Non-pigmented ciliary epithelial cell (primary cell): Measurements from ENCODE around the gene LUZP2.
"Not testable (repeated sequence)": the region's sequence is repeated elsewhere in the genome, so short reads cannot be mapped to it uniquely, and the experiment has no call there.

Experiments used
- DNase-seq: peaks from one replicate; pipeline ENCODE4 v3.0.0-alpha.2; 2010; ENCODE audit warnings: low read depth

Gene LUZP2

DNA sequence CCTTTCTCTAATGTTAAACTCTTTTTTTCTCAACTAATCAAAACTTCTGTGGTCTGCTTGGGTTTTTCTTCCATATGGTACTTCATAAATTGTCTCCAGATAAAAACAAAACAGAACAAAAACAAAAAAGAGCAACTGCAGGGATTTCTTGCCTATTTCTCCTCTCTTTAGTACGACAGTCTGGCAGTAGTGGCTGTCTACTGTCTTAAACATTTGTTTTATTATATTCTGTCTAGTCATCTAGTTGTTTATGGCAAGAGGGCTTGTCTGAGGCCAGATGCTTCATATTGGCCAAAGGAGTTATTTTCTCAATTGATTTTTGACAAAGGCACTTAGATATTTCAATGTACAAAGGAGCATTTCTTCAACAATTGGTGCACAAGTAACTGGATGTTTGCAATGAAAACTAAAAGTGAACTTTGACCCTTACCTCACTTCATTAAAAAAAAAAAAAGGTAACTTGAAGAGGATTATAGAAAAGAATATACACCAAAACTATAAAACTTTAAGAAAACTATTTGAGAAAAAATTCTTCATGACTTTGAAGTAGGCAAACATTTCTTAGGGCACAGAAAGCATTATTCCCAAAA lies 404.2 kb downstream of the LUZP2 start:
- DNase-seq: no peak

DNA sequence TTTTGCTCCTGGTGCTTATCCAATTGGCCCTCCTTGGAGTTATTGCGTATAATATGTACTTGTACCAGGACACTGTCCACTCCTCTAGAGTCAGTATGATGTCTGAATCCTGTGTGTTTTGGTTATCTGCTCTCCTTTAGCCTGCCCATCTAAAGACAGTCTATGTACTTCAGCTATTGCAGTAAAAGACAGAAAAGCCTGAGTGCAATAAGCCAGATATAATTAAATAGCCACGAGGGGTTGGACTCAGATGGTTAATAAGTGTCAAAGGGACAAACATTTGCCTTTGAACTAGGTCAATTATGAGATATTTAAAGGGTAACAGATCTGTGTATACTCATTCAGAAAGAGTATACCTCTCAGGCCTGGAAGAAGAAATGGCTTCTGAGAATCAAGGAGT lies 406.7 kb downstream of the LUZP2 start:
- DNase-seq: no peak

DNA sequence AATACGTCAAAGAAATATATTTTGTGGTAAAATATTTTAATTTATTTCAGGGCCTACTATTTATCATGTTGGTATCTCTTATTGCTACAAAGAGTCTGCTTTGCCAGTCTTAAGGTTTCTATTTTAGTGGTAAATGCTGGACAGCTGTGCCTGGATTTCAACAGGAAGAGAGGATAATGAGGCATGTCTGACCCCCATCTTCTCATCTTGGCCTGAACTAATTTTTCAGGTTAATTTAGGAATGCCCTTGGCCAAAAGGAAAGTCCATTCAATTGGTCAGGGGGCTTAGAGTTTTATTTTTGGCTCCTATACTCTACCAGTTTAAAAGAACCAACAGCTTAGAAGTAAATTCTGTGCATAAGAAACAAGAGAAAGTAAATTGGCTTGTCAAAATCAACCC lies 428.2 kb downstream of the LUZP2 start:
- DNase-seq: no peak

DNA sequence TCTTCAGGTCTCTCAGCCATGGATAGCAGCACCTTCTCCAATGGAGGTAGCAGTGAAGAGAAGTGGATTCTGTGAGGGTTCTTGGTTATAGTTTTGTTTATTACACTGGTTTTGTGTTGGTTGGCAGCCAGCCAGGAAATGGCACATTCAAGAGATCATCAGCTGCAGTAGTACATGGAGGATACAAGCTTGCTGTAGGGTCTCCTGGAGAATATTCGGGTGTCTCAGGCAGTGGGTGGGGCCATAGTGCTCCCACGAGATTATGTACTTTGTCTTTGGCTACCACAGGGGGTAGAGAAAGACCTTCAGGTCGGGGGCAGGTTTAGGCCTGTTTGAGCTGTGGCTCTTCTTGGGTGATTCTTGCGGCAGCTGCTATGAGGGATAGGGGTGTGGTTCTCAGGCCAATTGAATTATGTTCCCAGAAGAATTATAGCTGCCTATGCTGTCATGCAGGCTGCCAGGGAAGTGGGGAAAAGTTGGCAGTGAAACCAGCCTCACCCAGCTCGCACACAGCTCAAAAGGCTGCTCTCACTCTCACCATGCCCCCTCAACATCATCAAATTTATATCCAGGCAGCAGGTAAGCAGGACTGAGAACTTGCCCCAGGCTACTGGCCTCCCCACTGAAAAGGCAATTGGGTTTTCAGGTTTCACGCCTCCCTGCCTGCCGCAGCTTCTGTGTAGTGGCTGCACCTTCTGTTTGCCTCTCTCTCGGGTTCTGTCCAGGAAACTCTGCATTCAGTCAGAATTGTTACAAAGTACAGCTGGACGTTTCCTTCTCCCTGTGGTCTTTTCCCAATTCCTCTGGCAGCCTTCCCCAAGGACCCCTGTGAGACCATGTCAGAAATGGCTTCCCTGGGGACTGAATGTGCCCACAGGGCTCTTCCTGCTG lies 435.5 kb downstream of the LUZP2 start:
- no peak for DNase-seq

DNA sequence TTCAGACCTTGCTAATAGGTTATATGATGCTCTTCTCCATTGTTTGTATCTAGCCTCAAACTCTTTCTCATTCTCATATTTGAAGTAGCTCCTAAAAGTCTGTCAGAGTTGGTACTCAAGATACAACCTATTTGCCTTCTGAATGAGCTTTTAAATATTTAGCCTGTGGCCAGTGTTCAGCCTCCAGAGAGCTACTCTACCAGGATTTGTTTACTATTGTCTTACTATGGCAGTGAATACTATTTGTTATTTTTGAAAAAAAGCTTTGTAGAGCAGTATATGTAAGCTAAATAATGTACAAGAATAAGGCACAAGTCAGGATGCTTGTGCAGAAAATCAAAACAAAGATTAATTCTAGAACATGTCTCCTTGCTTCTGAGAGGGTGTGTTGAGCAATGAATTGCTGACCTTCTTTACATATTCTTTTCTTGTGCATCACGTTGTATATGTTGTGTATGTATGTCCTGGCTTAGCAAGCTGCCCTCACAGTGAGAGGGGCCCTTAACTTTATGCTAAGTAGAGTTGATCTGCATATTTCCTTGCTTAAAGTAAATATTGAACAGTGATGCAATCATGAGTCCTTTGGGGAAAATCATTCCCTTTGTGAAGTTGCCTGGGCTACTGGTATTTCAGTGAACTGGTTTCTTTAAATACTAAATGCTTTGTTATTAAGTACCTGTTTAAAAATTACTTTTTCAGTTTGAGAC lies 438.0 kb downstream of the LUZP2 start:
- no peak for DNase-seq

DNA sequence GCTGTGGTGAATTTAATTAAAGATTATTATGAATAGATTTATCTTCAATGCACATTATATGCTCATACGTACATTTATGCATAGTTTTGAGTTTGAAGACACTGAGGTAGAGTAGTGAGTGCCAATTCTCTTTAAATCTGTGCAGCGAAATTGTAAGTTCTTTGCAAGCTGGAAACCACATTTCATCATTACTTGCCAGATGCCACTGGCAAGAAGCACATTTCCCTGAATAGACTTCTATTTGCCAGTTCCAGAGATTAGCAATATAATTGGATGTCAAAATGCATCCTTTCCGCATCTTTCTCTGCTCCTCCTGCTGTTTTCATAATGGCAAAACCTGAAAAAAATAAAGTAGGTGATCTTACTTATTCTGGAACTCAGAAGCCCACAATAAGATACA lies 448.0 kb downstream of the LUZP2 start:
- no peak for DNase-seq

DNA sequence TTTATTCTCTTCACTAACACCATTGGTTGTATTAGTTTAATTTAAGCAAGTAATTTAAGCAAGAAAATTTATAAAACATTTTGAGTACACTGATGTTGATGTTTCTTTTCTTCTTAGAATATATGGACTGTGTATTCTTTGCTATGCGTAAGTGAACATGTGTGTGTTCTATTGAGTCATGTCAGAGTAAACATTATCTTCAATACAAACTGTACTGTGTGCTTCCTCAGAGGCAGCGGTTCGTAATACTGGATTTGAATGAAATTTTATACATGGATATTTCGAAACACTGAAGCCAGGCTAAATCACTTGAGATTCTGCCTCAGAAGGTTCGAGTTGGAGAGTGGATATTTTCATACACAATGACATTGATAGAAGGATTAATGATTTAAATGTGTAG lies 452.6 kb downstream of the LUZP2 start:
- DNase-seq: no peak

DNA sequence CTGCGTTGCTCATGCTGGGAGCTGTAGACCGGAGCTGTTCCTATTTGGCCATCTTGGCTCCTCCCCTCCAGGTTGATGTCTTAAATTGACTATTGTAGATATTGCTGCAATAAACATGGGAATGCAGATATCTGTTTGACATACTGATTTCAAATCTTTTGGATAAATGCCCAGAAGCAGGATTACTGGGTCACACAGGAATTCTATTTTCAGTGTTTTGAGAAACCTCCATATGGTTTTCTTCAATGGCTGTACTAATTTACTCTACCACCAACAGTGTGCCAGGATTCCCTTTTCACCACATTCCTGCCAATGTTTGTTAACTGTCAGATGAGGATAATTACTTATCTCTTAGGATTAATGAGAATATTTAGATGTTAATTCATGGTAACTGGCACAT lies 467.0 kb downstream of the LUZP2 start:
- DNase-seq: peak; percentile 27

DNA sequence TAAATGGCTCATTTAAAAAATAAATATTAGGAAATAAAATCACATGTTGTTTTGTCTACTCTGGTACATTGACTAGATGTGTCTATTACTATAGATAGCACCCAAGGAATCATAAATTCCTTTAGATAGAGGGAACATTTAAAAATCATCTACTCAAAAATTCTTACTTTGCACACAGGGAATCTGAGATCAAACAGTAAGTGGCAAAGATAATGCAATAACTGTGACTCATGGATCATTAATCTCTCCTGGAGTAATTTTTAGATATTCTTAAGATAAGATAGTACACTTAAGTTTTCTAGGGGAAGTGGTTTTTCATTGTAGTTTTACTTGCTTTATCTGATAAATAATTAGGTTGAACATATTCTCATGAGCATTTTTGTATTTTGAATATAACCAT lies 468.9 kb downstream of the LUZP2 start:
- DNase-seq: peak; percentile 4

DNA sequence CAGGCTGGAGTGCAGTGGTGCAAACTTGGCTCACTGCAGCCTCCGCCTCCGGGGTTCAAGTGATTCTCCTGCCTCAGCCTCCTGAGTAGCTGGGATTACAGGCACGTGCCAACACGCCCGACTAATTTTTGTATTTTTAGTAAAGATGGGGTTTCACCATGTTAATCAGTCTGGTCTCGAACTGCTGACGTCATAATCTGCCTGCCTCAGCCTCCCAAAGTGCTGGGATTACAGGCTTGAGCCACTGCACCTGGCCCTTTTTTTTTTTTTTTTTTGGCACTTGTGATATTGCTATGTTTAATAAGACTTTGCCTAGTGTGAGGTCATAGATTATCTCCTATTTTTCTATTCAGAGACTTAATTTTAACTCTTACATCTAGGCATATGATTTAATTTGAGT lies 497.1 kb downstream of the LUZP2 start:
- DNase-seq: not testable (repeated sequence)

DNA sequence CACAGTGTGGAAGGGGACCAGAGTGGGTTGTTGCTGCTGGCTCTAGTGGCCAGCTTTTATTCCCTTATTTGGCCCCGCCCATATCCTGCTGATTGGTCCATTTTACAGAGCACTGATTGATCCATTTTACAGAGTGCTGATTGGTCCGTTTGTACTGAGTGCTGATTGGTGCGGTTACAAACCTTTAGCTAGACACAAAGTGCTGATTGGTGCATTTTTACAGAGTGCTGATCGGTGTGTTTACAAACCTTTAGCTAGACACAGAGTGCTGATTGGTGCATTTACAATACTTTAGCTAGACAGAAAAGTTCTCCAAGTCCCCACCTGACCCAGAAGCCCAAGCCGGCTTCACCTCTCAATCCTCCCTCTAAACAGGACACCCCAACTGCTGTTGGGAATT lies 503.1 kb downstream of the LUZP2 start:
- DNase-seq: not testable (repeated sequence)

DNA sequence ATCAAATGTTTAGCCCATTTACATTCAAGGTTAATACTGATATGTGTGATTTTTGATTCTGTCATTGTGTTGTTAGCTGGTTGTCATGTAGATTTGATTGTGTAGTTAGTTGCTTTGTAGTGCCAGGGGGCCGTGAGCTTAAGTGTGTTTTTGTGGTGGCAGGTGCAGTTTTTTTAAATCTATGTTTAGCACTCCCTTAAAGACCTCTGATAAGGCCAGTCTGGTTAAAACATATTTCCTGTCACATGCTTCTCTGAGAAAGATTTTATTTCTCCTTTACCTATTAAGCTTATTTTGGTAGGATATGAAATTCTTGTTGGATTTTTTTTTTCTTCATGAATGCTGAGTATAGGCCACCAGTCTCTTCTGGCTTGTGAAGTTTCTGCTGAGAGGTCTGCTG lies 540.6 kb downstream of the LUZP2 start:
- DNase-seq: no peak

DNA sequence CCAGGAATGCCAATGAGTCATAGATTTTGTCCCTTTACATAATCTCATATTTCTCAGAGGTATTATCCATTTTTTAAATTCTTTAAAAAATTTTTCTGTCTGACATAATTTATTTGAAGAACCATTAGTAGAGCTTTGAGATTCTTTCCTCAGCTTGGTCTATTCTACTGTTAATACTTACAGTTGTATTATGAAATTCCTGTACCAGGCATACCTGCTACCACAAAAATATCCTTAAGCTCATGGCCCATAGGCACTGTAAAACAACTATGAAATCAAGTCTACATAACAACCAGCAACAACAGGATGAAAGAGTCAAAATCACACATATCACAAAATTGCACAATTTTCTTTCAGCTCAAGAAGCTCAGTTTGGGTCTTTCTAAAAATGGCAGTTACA lies 541.3 kb downstream of the LUZP2 start:
- DNase-seq: no peak

DNA sequence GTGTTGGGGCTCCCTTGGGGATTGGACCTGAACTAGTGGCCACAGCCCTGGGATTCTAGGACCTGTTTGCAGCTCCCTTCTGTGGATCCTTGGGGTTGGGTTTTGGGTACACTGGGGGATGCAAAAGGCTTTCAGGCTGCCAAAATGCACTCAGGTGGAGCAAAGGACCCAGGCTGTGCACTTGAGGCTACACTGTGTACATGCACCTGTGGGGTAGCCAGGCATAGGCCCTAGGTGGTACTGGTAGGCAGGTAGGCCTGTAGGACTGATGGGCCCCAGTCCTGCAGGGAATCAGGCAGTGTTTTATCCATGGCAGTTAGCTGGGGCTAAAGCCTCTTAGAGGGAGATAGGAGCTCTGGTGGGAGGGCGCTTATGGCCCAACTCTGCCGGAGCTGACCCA lies 542.3 kb downstream of the LUZP2 start:
- DNase-seq: no peak

DNA sequence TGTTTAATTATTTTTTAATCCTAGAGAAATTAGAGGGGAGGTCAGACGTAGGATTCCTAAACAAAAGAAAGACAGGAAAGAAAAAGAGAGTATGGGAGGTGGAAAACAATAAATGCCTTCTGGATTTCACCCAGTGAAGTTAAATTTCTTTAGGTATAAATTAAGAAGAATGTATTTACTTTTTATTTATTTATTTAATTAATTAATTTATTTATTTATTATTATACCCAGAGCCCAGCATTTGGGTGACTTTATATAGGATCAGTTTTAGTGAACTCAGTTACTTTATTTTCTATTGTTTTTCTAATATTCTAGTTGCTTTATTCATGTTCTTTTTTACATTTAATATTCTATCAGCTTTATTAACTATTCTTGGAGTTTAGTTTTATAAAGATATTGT lies 551.8 kb downstream of the LUZP2 start:
- no peak for DNase-seq

DNA sequence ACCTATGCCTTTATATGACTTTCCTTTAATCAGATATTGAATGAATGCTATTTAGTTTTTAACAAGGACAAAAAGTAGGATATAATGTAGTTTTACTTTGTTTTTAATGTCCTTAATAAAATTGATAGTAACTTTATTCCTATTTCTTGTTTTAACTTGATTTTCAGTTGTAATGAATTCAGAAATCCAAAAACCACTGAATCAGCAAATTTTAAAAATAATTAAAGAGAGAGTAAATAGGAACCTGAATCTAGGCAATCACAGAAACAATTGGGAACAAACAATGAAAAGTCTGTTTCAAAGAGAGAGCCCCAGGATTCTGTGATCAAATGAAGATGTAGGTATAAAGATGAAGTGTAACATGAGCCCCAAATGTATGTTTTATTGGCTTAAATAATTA lies 556.0 kb downstream of the LUZP2 start:
- DNase-seq: no peak

DNA sequence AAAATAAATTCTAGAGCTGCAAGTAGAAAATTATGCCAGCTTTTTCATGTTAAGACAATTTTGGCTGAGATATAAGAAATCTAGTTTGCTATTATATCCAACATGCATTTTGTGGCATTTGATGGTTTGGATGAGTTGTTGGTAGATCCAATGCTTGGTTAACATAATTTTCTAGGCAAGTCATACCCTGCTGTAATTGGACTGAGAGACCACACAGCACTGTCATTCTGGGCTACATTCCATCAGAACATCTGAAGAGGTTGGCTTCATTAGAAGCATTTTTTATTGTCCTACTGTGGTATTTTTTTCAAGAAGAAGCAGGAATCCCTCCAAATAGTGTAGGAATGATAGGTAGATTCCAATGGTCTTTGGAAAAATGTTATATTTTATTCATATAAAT lies 561.0 kb downstream of the LUZP2 start:
- DNase-seq: no peak

DNA sequence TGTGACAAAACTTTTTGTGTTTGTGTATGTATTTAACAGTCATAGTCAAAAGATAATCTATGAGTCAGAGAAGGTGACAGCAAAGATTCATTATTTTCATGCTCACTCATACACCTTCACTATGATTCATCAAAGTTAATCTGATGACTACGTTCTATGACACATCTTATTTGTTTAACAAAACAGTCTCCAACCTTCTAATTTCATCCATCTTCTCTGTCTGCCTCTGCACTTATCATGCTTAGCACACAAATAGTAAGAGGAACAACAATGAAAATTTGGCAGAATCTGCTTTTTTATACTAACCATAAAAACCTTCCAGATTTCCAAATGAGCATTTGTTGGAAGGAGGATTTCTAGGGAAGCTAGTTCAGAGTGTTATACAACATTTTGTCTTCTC lies 568.9 kb downstream of the LUZP2 start:
- peak; percentile 13 for DNase-seq

DNA sequence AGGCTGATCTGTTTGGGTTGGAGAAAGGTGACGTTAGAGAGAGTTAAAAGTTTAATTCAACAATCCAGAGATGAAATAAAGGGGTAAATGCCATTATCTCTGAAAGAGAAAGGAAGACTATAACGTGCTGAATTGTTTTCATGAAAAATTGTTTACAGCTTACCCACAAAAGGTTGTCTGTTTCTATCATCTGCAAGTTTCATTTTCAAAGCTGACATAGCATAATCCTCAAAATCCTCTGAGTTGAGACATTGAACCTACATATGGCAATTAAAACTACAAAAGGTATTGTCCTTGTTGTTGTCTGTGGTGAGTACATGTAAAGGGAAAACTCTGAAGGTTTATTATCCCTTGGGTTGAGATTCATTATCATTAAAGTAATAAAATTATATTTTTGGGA lies 569.9 kb downstream of the LUZP2 start:
- DNase-seq: no peak

DNA sequence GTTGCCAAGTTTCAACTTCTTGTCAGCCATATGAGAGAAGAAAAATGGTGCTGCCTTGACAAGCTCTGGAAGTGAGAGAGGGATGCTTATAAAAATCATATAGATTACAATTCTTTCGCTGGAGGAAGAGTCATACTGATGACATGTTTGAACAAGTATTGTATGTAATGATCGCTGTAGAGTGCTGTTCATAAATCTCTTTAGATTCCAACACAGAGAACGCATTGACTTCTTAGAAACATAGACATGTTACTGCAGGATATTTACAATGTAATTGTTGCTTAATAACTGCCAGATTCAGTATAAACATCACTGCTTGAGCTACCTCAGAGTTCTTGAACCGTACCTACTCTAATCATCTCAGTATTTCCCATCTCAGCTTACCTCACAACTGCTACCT lies 571.6 kb downstream of the LUZP2 start:
- no peak for DNase-seq

DNA sequence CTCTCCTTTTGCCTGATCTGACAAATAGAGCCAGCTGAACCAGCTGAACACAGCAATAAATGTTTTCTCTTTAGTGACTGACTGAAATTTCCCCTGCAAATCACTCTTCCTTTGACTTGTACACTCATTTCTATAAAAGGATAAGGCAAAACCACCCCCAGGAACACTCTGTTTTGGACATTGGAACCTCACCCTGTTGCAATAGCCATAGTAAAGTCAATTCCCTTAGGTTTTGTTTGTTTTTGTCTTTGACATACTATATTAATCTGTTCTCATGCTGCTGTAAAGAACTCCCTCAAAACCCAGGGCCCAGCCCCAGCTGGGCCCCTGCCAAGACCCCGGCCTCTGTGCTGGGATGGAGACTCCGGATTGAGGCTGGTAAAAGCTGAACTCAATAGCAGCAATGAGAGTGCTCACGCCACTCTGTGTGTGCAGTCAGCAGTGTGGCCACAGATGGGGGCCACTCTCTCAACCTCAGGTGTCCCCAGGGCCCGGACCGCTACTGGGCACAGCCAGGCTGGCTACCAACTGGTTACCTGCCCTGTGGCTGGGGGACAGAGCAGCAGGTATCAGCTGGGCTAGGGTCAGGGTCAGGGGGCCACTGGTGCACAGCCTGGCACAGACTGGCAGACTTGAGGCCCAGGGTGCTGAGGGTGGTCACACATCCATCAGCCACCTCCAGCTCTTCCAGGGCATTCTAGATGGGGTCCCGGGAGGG lies 597.4 kb downstream of the LUZP2 start:
- no peak for DNase-seq

DNA sequence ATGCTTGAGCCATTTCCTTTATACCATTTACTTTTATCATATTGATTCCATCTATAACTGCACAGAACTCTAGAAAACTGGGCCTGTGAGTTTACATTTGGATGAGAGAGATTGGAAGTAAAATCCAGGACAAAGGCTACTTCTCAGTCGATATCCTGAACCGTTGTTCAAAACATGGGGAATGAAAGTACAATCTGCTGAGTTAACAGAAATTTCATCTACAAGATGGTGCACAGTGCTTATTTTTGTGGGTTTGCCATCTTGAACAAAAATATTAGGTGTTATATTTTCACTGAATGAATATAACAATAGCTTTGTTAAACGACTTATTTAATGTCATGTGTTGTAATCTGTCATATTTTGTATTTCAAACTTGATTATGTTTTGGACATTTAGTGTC lies 622.6 kb downstream of the LUZP2 start:
- no peak for DNase-seq
